Measurements from ENCODE around the gene ATP2A1.
A peak's percentile ranks its signal among the peaks of the same experiment; 100 is the strongest.
"Not testable (repeated sequence)": the region's sequence is repeated elsewhere in the genome, so short reads cannot be mapped to it uniquely, and the experiment has no call there.

The ATP2A1 gene

GRCh38 chr16:28935924-28936783 lies 57.9 kb downstream of the ATP2A1 start:
- DNase-seq (ENCODE audit: low read depth): peak; percentile 63

- no peak for DNase-seq (ENCODE audit: low read depth)
Observed at GRCh38 chr16:28936784-28937155, 58.5 kb downstream of the ATP2A1 start.

GRCh38 chr16:28937222-28937876 lies 59.1 kb downstream of the ATP2A1 start:
- DNase-seq (ENCODE audit: low read depth): no peak

- no peak for DNase-seq (ENCODE audit: low read depth)
Observed at GRCh38 chr16:28938721-28939120, 60.4 kb downstream of the ATP2A1 start.

- DNase-seq (ENCODE audit: low read depth): not testable (repeated sequence)
Observed at GRCh38 chr16:28939825-28940224, 61.5 kb downstream of the ATP2A1 start.

GRCh38 chr16:28943281-28943680 lies 65.0 kb downstream of the ATP2A1 start:
- DNase-seq (ENCODE audit: low read depth): no peak

GRCh38 chr16:28946681-28947080 lies 68.4 kb downstream of the ATP2A1 start:
- no peak for DNase-seq (ENCODE audit: low read depth)

- DNase-seq (ENCODE audit: low read depth): peak; percentile 98
Observed at GRCh38 chr16:28950648-28951409, 72.5 kb downstream of the ATP2A1 start, which contains the start of gene NFATC2IP. TSS of gene NFATC2IP (plus strand) at chr16:28950937. CDS start at chr16:28951012, 75 bp downstream.

- no peak for DNase-seq (ENCODE audit: low read depth)
Observed at GRCh38 chr16:28951410-28951943, 73.2 kb downstream of the ATP2A1 start.
